HL-60 (cell line): ENCODE data around the gene DTD1.

Experiments used
- DNase-seq, 2 experiments: peaks; one replicate each; pipeline ENCODE4 v3.0.0-alpha.2; 2010 to 2020; ENCODE audit warnings: low read depth in 1 of 2, low spot score in 1 of 2
- H3K27ac ChIP-seq: fragments of 250-450 bp; sonication (Bioruptor Pico); replicated peaks from 2 replicates; pipeline ENCODE4 v1.5.1; 2020; ENCODE audit warnings: mild to moderate bottlenecking, moderate library complexity
- H3K27me3 ChIP-seq: fragments of 250-450 bp; sonication (Bioruptor Pico); 2 replicates; pipeline ENCODE4 v1.5.1; 2021; ENCODE audit warnings: mild to moderate bottlenecking, moderate library complexity; ENCODE audit not compliant: insufficient read depth, poor library complexity, severe bottlenecking
- H3K4me3 ChIP-seq: replicated peaks from 2 replicates; pipeline ENCODE4 v1.5.1; 2011; ENCODE audit warnings: mild to moderate bottlenecking, control low read depth, low read length; ENCODE audit not compliant: insufficient read depth
- GABPA ChIP-seq: IDR thresholded peaks from 2 replicates; pipeline ENCODE4 v1.6.1; 2012; ENCODE audit warnings: low read depth
- POLR2AphosphoS5 ChIP-seq: IDR thresholded peaks from 2 replicates; pipeline ENCODE4 v1.6.1; 2012; ENCODE audit warnings: low read depth
- SPI1 ChIP-seq: IDR thresholded peaks from 2 replicates; pipeline ENCODE4 v1.6.1; 2012; ENCODE audit warnings: low read depth, mild to moderate bottlenecking, borderline replicate concordance
- TF ChIP-seq, protein P1 (sequence below): IDR thresholded peaks from one replicate; pipeline ENCODE4 v1.5.1; 2011; ENCODE audit warnings: low read length, control low read depth, inconsistent platforms; ENCODE audit not compliant: insufficient read depth
- TF ChIP-seq, protein P2 (sequence below): IDR thresholded peaks from 2 replicates; pipeline ENCODE4 v1.6.1; 2012; ENCODE audit warnings: low read depth; ENCODE audit not compliant: insufficient replicate concordance

Gene DTD1

DNA sequence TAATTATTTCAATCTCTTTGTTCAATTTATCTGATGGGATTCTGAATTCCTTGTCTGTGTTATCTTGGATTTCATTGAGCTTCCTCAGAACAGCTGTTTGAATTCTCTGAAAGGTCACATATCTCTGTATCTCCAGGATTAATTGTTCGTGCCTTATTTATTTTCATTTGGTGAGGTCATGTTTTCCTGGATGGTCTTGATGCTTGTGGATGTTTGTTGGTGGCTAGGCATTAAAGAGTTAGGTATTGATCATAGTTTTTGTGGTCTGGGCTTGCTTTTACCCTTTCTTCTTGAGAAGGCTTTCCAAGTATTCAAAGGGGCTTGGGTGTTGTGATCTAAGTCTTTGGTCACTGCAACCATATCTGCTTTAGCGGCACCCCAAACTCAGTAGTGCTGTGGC, 186.4 kb downstream of the DTD1 start:
- no peak overlapping the region for H3K27ac ChIP-seq
- TF ChIP-seq SPI1 (no peak), POLR2AphosphoS5 (no peak), GABPA (no peak)
- TF ChIP-seq, protein P1, sequence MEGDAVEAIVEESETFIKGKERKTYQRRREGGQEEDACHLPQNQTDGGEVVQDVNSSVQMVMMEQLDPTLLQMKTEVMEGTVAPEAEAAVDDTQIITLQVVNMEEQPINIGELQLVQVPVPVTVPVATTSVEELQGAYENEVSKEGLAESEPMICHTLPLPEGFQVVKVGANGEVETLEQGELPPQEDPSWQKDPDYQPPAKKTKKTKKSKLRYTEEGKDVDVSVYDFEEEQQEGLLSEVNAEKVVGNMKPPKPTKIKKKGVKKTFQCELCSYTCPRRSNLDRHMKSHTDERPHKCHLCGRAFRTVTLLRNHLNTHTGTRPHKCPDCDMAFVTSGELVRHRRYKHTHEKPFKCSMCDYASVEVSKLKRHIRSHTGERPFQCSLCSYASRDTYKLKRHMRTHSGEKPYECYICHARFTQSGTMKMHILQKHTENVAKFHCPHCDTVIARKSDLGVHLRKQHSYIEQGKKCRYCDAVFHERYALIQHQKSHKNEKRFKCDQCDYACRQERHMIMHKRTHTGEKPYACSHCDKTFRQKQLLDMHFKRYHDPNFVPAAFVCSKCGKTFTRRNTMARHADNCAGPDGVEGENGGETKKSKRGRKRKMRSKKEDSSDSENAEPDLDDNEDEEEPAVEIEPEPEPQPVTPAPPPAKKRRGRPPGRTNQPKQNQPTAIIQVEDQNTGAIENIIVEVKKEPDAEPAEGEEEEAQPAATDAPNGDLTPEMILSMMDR = no peak
- TF ChIP-seq, protein P2, sequence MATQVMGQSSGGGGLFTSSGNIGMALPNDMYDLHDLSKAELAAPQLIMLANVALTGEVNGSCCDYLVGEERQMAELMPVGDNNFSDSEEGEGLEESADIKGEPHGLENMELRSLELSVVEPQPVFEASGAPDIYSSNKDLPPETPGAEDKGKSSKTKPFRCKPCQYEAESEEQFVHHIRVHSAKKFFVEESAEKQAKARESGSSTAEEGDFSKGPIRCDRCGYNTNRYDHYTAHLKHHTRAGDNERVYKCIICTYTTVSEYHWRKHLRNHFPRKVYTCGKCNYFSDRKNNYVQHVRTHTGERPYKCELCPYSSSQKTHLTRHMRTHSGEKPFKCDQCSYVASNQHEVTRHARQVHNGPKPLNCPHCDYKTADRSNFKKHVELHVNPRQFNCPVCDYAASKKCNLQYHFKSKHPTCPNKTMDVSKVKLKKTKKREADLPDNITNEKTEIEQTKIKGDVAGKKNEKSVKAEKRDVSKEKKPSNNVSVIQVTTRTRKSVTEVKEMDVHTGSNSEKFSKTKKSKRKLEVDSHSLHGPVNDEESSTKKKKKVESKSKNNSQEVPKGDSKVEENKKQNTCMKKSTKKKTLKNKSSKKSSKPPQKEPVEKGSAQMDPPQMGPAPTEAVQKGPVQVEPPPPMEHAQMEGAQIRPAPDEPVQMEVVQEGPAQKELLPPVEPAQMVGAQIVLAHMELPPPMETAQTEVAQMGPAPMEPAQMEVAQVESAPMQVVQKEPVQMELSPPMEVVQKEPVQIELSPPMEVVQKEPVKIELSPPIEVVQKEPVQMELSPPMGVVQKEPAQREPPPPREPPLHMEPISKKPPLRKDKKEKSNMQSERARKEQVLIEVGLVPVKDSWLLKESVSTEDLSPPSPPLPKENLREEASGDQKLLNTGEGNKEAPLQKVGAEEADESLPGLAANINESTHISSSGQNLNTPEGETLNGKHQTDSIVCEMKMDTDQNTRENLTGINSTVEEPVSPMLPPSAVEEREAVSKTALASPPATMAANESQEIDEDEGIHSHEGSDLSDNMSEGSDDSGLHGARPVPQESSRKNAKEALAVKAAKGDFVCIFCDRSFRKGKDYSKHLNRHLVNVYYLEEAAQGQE = no peak
- DNase-seq = no peak
- H3K4me3 ChIP-seq = no peak overlapping the region
- H3K27me3 ChIP-seq = peaks cover 4% of the 10 kb centered on the region

DNA sequence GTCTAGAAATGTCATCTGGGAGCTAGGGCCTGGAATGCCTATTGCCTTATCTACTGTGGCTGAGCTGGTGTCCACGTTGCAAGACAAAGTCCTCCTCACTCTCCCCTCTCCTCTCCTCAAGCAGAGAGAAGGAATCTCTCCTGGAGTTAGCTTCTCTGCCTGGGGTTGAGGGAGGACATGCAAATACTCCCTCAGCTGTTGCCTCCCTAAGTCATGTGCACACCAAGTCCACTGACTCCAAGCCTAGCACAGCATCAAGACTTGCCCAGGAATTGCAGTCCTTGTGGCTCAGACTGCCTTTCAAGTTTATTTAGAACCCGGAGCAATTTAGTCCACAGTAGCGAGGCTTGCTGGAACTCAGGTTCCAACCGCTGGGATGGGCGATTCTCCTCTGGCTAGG, 187.8 kb downstream of the DTD1 start:
- no peak overlapping the region for H3K27ac ChIP-seq
- no peak overlapping the region for H3K4me3 ChIP-seq
- peaks cover 4% of the 10 kb centered on the region for H3K27me3 ChIP-seq
- TF ChIP-seq, protein P1 = no peak
- TF ChIP-seq POLR2AphosphoS5 = no peak
- no peak for TF ChIP-seq GABPA
- TF ChIP-seq SPI1 = no peak
- DNase-seq = no peak

DNA sequence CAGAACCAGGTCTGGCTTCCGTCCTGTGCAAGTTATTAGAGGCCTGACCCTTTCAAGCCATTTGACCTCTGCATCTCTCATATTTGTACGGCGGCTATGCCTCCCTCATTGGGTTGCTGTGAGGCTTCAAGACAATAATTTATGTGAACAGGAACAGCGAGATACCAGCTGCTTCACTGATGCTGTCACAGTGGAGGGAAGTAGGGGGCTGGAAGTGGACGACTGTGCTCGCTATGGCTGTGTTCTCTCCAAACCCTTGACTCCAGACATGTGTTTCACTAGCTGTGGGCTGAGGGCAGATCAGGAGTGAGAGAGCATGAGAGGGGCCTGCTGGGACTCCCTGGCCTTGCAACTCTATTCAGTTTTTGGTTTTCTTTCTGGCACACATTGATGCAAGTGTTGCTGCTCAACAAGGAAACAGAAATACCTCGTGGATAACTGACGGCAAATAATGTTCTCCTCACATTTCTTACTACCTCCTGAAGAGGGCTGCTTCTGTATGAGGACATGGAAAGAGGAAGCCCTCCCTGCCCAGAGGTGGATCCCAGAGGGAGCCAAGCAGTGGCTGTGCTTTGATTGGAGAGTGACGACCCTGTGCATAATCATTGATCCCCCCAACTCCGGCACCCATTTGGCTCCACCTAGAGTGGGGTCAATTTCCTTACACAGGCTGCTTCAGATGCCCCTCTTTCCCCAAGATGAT, 191.0 kb downstream of the DTD1 start:
- H3K4me3 ChIP-seq = no peak overlapping the region
- H3K27ac ChIP-seq = no peak overlapping the region
- H3K27me3 ChIP-seq = no peaks in the 10 kb centered on the region
- DNase-seq = no peak
- TF ChIP-seq, protein P2 = no peak
- TF ChIP-seq SPI1 = no peak
- no peak for TF ChIP-seq GABPA

DNA sequence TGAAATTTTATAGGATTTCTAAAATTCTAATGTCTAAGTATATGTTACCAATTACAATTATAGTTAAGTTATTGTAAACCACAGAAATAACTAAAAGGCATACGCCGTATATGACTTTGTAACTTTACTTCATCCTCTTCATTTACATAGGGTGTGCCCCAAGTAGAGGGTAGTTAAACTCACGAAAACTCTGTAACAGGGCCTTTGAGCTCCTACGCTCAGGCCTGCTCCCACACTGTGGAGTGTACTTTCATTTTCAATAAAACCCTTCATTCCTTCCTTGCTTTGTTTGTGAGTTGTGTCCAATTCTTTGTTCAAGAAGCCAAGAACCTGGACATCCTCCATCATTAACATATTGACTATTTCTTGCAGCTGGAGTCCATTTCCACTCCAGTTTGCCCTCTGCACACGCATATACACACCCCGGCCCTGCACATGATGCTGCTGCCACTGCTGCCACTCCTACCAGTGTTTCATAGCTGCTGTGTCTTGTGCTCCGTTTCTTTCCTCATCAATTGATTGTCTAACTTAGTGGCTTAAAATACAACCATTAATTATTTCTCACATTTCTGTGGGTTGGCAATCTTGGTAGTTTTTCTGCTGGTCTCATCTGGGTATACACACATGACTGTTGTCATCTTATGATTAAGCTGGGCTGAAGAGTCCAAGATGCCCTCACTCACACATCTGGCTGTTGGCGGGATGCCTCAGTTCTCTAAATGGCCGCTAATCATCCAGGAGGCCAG, 192.7 kb downstream of the DTD1 start:
- Histone ChIP-seq H3K27me3 (no peaks in the 10 kb centered on the region), H3K27ac (no peak overlapping the region), H3K4me3 (no peak overlapping the region)
- TF ChIP-seq, protein P2 = no peak
- TF ChIP-seq SPI1 (no peak), GABPA (no peak), POLR2AphosphoS5 (no peak)
- TF ChIP-seq, protein P1 = no peak
- no peak for DNase-seq
